H1 (cell line): ENCODE results near the gene SDR39U1. TPM values are rescaled to one million over a fixed set of nuclear protein-coding genes. Genes with fewer than 3 reads are reported as not detected.

ENCODE experiments used
- CTCF ChIA-PET: fragments of 300-600 bp; sonication (Branson Sonifier 250); formaldehyde crosslinking; loops from one replicate; lab custom pipeline; 2021; ENCODE audit not compliant: partially characterized antibody; lab: Charles Lee
- POLR2A ChIA-PET: fragments of 300-600 bp; sonication (Branson Sonifier 250); formaldehyde crosslinking; loops from one replicate; lab custom pipeline; 2021; ENCODE audit warnings: inconsistent platforms; ENCODE audit not compliant: partially characterized antibody; lab: Charles Lee
- DNase-seq, 2 experiments: peaks; one replicate each; pipeline versions ENCODE4 v3.0.0 to v3.0.0-alpha.2; 2010 to 2022; ENCODE audit warnings: low spot score in 2 of 2, low read depth in 1 of 2, mixed read lengths in 1 of 2
- FAIRE-seq: peaks from 2 replicates; lab custom pipeline; 2011; peaks lifted over from hg19 to GRCh38; lab: Jason Lieb, UNC
- H2AFZ ChIP-seq: 2 replicates; pipeline ENCODE4 v1.8.1; 2012; ENCODE audit warnings: low read length, inconsistent platforms
- H2AK5ac ChIP-seq: 2 replicates; pipeline ENCODE4 v1.6.1; 2013; ENCODE audit warnings: low read depth, low read length
- H2BK120ac ChIP-seq: replicated peaks from 2 replicates; pipeline ENCODE3; 2013; ENCODE audit warnings: low read depth, low read length, inconsistent platforms
- H2BK12ac ChIP-seq: 2 replicates; pipeline ENCODE4 v1.6.1; 2013; ENCODE audit warnings: low read depth, low read length
- H2BK15ac ChIP-seq: 2 replicates; pipeline ENCODE4 v1.6.1; 2013; ENCODE audit warnings: low read length
- H2BK20ac ChIP-seq: 2 replicates; pipeline ENCODE4 v1.6.1; 2013; ENCODE audit warnings: low read length
- H2BK5ac ChIP-seq: 2 replicates; pipeline ENCODE4 v1.6.1; 2013; ENCODE audit warnings: low read depth, low read length
- H3K14ac ChIP-seq: 2 replicates; pipeline ENCODE4 v1.6.1; 2013; ENCODE audit warnings: inconsistent platforms; ENCODE audit not compliant: insufficient read length
- H3K18ac ChIP-seq: 2 replicates; pipeline ENCODE4 v1.6.1; 2013; ENCODE audit warnings: low read length; ENCODE audit errors: extremely low read depth
- H3K23ac ChIP-seq: 2 replicates; pipeline ENCODE4 v1.6.1; 2013; ENCODE audit warnings: inconsistent platforms; ENCODE audit not compliant: insufficient read length
- H3K23me2 ChIP-seq: 2 replicates; pipeline ENCODE4 v1.6.1; 2013; ENCODE audit warnings: low read depth, low read length
- H3K27ac ChIP-seq: 2 replicates; pipeline ENCODE4 v1.6.1; 2011; ENCODE audit warnings: low read depth, low read length, inconsistent platforms
- H3K27me3 ChIP-seq, 4 experiments: replicated peaks in 1 of 4; 1 replicate in 1 of 4; 2 replicates in 3 of 4; pipeline versions ENCODE4 v1.6.1 to v1.8.1; 2011 to 2013; ENCODE audit warnings: low read length in 3 of 4, mild to moderate bottlenecking in 3 of 4, inconsistent platforms in 2 of 4, mixed read lengths in 2 of 4, moderate library complexity in 1 of 4; ENCODE audit not compliant: control insufficient read depth in 3 of 4, insufficient read depth in 3 of 4; ENCODE audit errors: extremely low read depth in 1 of 4
- H3K36me3 ChIP-seq, 4 experiments: 2 replicates each; pipeline versions ENCODE4 v1.6.1 to v1.8.1; 2011 to 2013; ENCODE audit warnings: mild to moderate bottlenecking in 4 of 4, low read length in 3 of 4, moderate library complexity in 2 of 4, control low read depth in 1 of 4, inconsistent platforms in 1 of 4; ENCODE audit not compliant: insufficient read depth in 4 of 4, control insufficient read depth in 2 of 4
- H3K4ac ChIP-seq: replicated peaks from 2 replicates; pipeline ENCODE3; 2013; ENCODE audit warnings: low read length, low read depth, mixed read lengths, inconsistent platforms; ENCODE audit not compliant: insufficient read length
- H3K4me1 ChIP-seq, 4 experiments: replicated peaks in 1 of 4; 1 replicate in 1 of 4; 2 replicates in 3 of 4; pipeline versions ENCODE4 v1.6.1 to v1.8.1; 2011 to 2013; ENCODE audit warnings: low read length in 3 of 4, inconsistent platforms in 2 of 4, mixed read lengths in 1 of 4; ENCODE audit not compliant: insufficient read depth in 4 of 4, control insufficient read depth in 3 of 4
- H3K4me2 ChIP-seq, 2 experiments: 2 replicates each; pipeline versions ENCODE4 v1.6.1 to v1.8.1; 2011 to 2013; ENCODE audit warnings: low read depth in 2 of 2, low read length in 2 of 2, control low read depth in 1 of 2, inconsistent platforms in 1 of 2, mild to moderate bottlenecking in 1 of 2; ENCODE audit not compliant: insufficient read depth in 1 of 2
- H3K4me3 ChIP-seq, 4 experiments: fragments of 200-600, 300-600 bp in 1 of 4; sonication (generic), shearing (Covaris generic), sonication (Bioruptor Twin) in 1 of 4; 2 replicates each; pipeline versions ENCODE4 v1.5.1 to v1.8.1; 2011 to 2016; ENCODE audit warnings: low read length in 4 of 4, low read depth in 3 of 4, control low read depth in 2 of 4, inconsistent platforms in 2 of 4, mild to moderate bottlenecking in 2 of 4, mixed read lengths in 1 of 4, moderate library complexity in 1 of 4; ENCODE audit not compliant: insufficient read depth in 2 of 4; ENCODE audit errors: extremely low read depth in 1 of 4
- H3K56ac ChIP-seq: replicated peaks from 2 replicates; pipeline ENCODE3; 2013; ENCODE audit warnings: low read depth, mild to moderate bottlenecking, mixed read lengths, low read length, inconsistent platforms; ENCODE audit not compliant: insufficient read length
- H3K79me1 ChIP-seq: 2 replicates; pipeline ENCODE4 v1.6.1; 2013; ENCODE audit warnings: low read depth, low read length, control low read depth
- H3K79me2 ChIP-seq, 2 experiments: 2 replicates each; pipeline versions ENCODE4 v1.6.1 to v1.8.1; 2012 to 2013; ENCODE audit warnings: low read length in 2 of 2, mild to moderate bottlenecking in 2 of 2, inconsistent platforms in 1 of 2; ENCODE audit not compliant: insufficient read depth in 2 of 2, control insufficient read depth in 1 of 2
- H3K9ac ChIP-seq, 4 experiments: replicated peaks in 1 of 4; 1 replicate in 1 of 4; 2 replicates in 3 of 4; pipeline versions ENCODE4 v1.6.1 to v1.8.1; 2011 to 2013; ENCODE audit warnings: low read depth in 3 of 4, low read length in 3 of 4, control low read depth in 2 of 4, mild to moderate bottlenecking in 2 of 4, moderate library complexity in 2 of 4, inconsistent platforms in 1 of 4; ENCODE audit errors: extremely low read depth in 1 of 4
- H3K9me3 ChIP-seq, 2 experiments: 2 replicates each; pipeline versions ENCODE4 v1.6.1 to v1.8.1; 2012 to 2013; ENCODE audit warnings: mild to moderate bottlenecking in 2 of 2, moderate library complexity in 2 of 2, control low read depth in 1 of 2, inconsistent platforms in 1 of 2, low read depth in 1 of 2, low read length in 1 of 2, mixed read lengths in 1 of 2; ENCODE audit not compliant: insufficient read depth in 2 of 2
- H4K20me1 ChIP-seq, 2 experiments: replicated peaks in 1 of 2; 2 replicates each; pipeline versions ENCODE3 to v1.8.1; 2011 to 2013; ENCODE audit warnings: inconsistent platforms in 2 of 2, low read length in 2 of 2, mild to moderate bottlenecking in 1 of 2; ENCODE audit not compliant: insufficient read depth in 2 of 2, control insufficient read depth in 1 of 2
- H4K5ac ChIP-seq: 2 replicates; pipeline ENCODE4 v1.6.1; 2013; ENCODE audit warnings: low read length, low read depth, mixed read lengths, inconsistent platforms; ENCODE audit not compliant: insufficient read length
- H4K8ac ChIP-seq: 2 replicates; pipeline ENCODE4 v1.8.0; 2013; ENCODE audit warnings: mild to moderate bottlenecking, moderate library complexity, low read length, inconsistent platforms; ENCODE audit not compliant: insufficient read depth; ENCODE audit errors: extremely low read depth
- H4K91ac ChIP-seq: replicated peaks from 2 replicates; pipeline ENCODE3; 2013; ENCODE audit warnings: low read length, mixed read lengths, inconsistent platforms; ENCODE audit not compliant: insufficient read length
- CHD2 ChIP-seq: IDR thresholded peaks from 2 replicates; pipeline ENCODE4 v1.6.1; 2012; ENCODE audit warnings: low read length, improper control_type of control experiment
- EZH2 ChIP-seq: fragments of 200-600 bp; sonication (generic); IDR thresholded peaks from 2 replicates; pipeline ENCODE4 v1.7.1; 2012; ENCODE audit warnings: low read depth, mild to moderate bottlenecking, moderate library complexity, low read length, inconsistent platforms; ENCODE audit not compliant: severe bottlenecking
- WGBS, 2 experiments: shearing (Covaris generic) in 1 of 2; methylation state at CpG; one replicate each; pipeline versions ENCODE4 v1.1.6 to v1.1.7; 2013 to 2015; ENCODE audit warnings: low lambda C conversion rate in 2 of 2, mixed read lengths in 2 of 2, inconsistent platforms in 1 of 2, low coverage in 1 of 2, missing lambda C conversion rate in 1 of 2; ENCODE audit not compliant: insufficient replicate concordance in 2 of 2, insufficient coverage in 1 of 2, insufficient read length in 1 of 2; ENCODE audit errors: extremely low coverage in 1 of 2, missing lambda C conversion rate in 1 of 2; 5-methylcytosine and 5-hydroxymethylcytosine counted together
- polyA plus RNA-seq, 7 experiments: library from polyadenylated mRNA; depleted of rRNA in 3 of 7; stranded (reverse) in 5 of 7; unstranded in 2 of 7; fragments of >200 nt in 5 of 7; fragments of 200-250 nt in 2 of 7; gene quantifications; 1 replicate in 5 of 7; 2 replicates in 1 of 7; 4 replicates in 1 of 7; pipeline versions ENCODE4 v1.2.1 to v1.2.3, GENCODE V29; 2011 to 2013; ENCODE audit warnings: missing spikeins in 2 of 7, mixed read lengths in 2 of 7
- total RNA-seq: library from RNA; stranded (reverse); fragmentation: NEBNext Ultra II Directional; extraction: Animal tissue kit (Norgen Biotek cat#: 25700); gene quantifications from 2 replicates; pipeline ENCODE4 v1.2.1, GENCODE V29; 2021

The SDR39U1 gene
- total and polyA plus RNA-seq, 2 of the 8 experiments (the other 6 are each of a cell fraction or from before 2014, with no cell fraction given): 46.7 to 98.8 TPM

- peak overlapping the region; percentile 73; the same call in 1 of the 2 replicates for H3K18ac ChIP-seq
- peak overlapping the region; percentile 36 for H3K4ac ChIP-seq
- CTCF ChIA-PET: interaction anchor here (0.7 to 10.7 kb wide), 15 partner anchors 9 to 64 kb away, joined by 3 to 69 read pairs (median 5); partner anchors contain the start of gene ADCY4
- no peaks in the 10 kb centered on the region for H3K9me3 ChIP-seq
- H3K27ac ChIP-seq: no peak overlapping the region
- peak overlapping the region; percentile 48 for H4K91ac ChIP-seq
- no peak overlapping the region for H3K56ac ChIP-seq
- peak overlapping the region; percentile 50 for H2BK120ac ChIP-seq
- H3K9ac ChIP-seq: no peak overlapping the region
- peaks cover 0 to 11% (median 8%) of the 10 kb centered on the region in 4 experiments; a peak in 6 of 7 replicates for H3K4me1 ChIP-seq
- H3K23me2 ChIP-seq: peaks cover 10% of the 10 kb centered on the region; the same call in 1 of the 2 replicates
- peak overlapping the region; percentile 47 to 98 for H3K4me2 ChIP-seq
- no peaks in the 10 kb centered on the region for H3K79me2 ChIP-seq
- H3K36me3 ChIP-seq: no peaks in the 10 kb centered on the region
- H2BK5ac ChIP-seq: peak overlapping the region; percentile 28; the same call in 1 of the 2 replicates
- no peak for FAIRE-seq
- H3K27me3 ChIP-seq: peaks cover 0 to 3% (median 0%) of the 10 kb centered on the region in 4 experiments; a peak in 1 of 7 replicates
- peak overlapping the region; percentile 84; the same call in 1 of the 2 replicates for H2BK12ac ChIP-seq
- TF ChIP-seq CHD2 (no peak), EZH2 (peak; percentile 27)
- H4K8ac ChIP-seq: no peak overlapping the region
- H3K4me3 ChIP-seq: peak overlapping the region in 3 of 4 experiments; percentile 13 to 80 (median 17); a peak in 4 of 8 replicates
- no peaks in the 10 kb centered on the region for H3K79me1 ChIP-seq
- WGBS, 2 experiments: 90% methylated on average over 6 of the region's 6 CpGs; no CpG with 5 or more reads in 1 of the 2 experiments
- POLR2A ChIA-PET: interaction anchor here (0.9 to 1.5 kb wide), 4 partner anchors 18 to 42 kb away, joined by 3 to 8 read pairs (median 3); no protein-coding TSS in a partner anchor
- no peak overlapping the region for H3K14ac ChIP-seq
- no peaks in the 10 kb centered on the region for H4K20me1 ChIP-seq
- peak overlapping the region; percentile 81; the same call in 1 of the 2 replicates for H2BK15ac ChIP-seq
- peak overlapping the region; percentile 80 for H2BK20ac ChIP-seq
- H3K23ac ChIP-seq: no peak overlapping the region
- H2AK5ac ChIP-seq: 0 out of 2 replicates have a peak overlapping the region, but pooled peaks have one; percentile 4
- no peak for DNase-seq
- peak overlapping the region; percentile 42; the same call in 1 of the 2 replicates for H2AFZ ChIP-seq
- H4K5ac ChIP-seq: peak overlapping the region; percentile 2
These were observed 44.8 kb downstream of the SDR39U1 start for GRCh38 chr14:24397639-24398292.
